IMR-90 (cell line): ENCODE measurements around the gene PLEKHH1. TPM values are rescaled to one million over a fixed set of nuclear protein-coding genes. Genes with fewer than 3 reads are reported as not detected.

ENCODE experiments used
- ATAC-seq: fragments of 200-7000 bp; cut with Tn5 transposase; 2 replicates; pipeline ENCODE4 v1.9.1; 2020; ENCODE audit warnings: low read depth, mild to moderate bottlenecking, moderate library complexity
- BruUV-seq: library from RNA; stranded (reverse); fragments of 400-500 nt; replicated peaks from 2 replicates; lab custom pipeline; 2021; lab: Mats Ljungman, UMichigan
- CTCF ChIA-PET: fragments of 300-600 bp; formaldehyde crosslinking; extraction: SDS; loops from one replicate; lab custom pipeline; 2021; ENCODE audit warnings: antibody characterized with exemption; lab: Yijun Ruan, JAX
- POLR2A ChIA-PET: fragments of 300-600 bp; sonication (Branson Sonifier 250); formaldehyde crosslinking; loops from one replicate; lab custom pipeline; 2022; ENCODE audit warnings: antibody characterized with exemption; ENCODE audit not compliant: unreplicated experiment; lab: Charles Lee
- DNase-seq: peaks from one replicate; pipeline ENCODE4 v3.0.0; 2013
- H2AFZ ChIP-seq: replicated peaks from 2 replicates; pipeline ENCODE3; 2013; ENCODE audit warnings: low read length, mild to moderate bottlenecking; ENCODE audit not compliant: poor library complexity
- H2AK5ac ChIP-seq: 2 replicates; pipeline ENCODE4 v1.6.1; 2013; ENCODE audit warnings: low read depth, low read length, inconsistent platforms
- H2AK9ac ChIP-seq: replicated peaks from 2 replicates; pipeline ENCODE3; 2013; ENCODE audit warnings: mild to moderate bottlenecking, low read depth, low read length, moderate library complexity; ENCODE audit not compliant: poor library complexity
- H2BK120ac ChIP-seq: 2 replicates; pipeline ENCODE4 v1.6.1; 2013; ENCODE audit warnings: low read depth, low read length, inconsistent platforms
- H2BK15ac ChIP-seq: 3 replicates; pipeline ENCODE4 v1.6.1; 2013; ENCODE audit warnings: low read depth, low read length, inconsistent platforms
- H2BK20ac ChIP-seq: 2 replicates; pipeline ENCODE4 v1.6.1; 2013; ENCODE audit warnings: low read depth, mild to moderate bottlenecking, inconsistent platforms, low read length, moderate library complexity
- H2BK5ac ChIP-seq: 2 replicates; pipeline ENCODE4 v1.6.1; 2013; ENCODE audit warnings: mild to moderate bottlenecking, low read depth, low read length, inconsistent platforms; ENCODE audit not compliant: poor library complexity, severe bottlenecking
- H3K14ac ChIP-seq: replicated peaks from 2 replicates; pipeline ENCODE4 v1.6.1; 2013; ENCODE audit warnings: low read depth, low read length, inconsistent platforms
- H3K18ac ChIP-seq: 2 replicates; pipeline ENCODE4 v1.6.1; 2013; ENCODE audit warnings: low read depth, low read length, control low read depth
- H3K23ac ChIP-seq: 2 replicates; pipeline ENCODE4 v1.6.1; 2013; ENCODE audit warnings: low read depth, low read length, inconsistent platforms
- H3K27ac ChIP-seq: 2 replicates; pipeline ENCODE4 v1.5.1; 2013; ENCODE audit warnings: mild to moderate bottlenecking, control low read depth, low read length; ENCODE audit not compliant: insufficient read depth
- H3K27me3 ChIP-seq: 2 replicates; pipeline ENCODE4 v1.6.1; 2013; ENCODE audit warnings: low read length; ENCODE audit not compliant: control insufficient read depth, insufficient read depth
- H3K36me3 ChIP-seq: 2 replicates; pipeline ENCODE4 v1.6.1; 2013; ENCODE audit warnings: low read length, mixed read lengths; ENCODE audit not compliant: control insufficient read depth, insufficient read depth
- H3K4ac ChIP-seq: 2 replicates; pipeline ENCODE4 v1.6.1; 2013; ENCODE audit warnings: low read depth, low read length, inconsistent platforms
- H3K4me1 ChIP-seq: 2 replicates; pipeline ENCODE4 v1.6.1; 2013; ENCODE audit warnings: low read length, mixed read lengths; ENCODE audit not compliant: control insufficient read depth, insufficient read depth
- H3K4me2 ChIP-seq: 2 replicates; pipeline ENCODE4 v1.6.1; 2013; ENCODE audit warnings: low read depth, mild to moderate bottlenecking, control low read depth, low read length, moderate library complexity
- H3K4me3 ChIP-seq: 2 replicates; pipeline ENCODE4 v1.5.1; 2013; ENCODE audit warnings: low read depth, mild to moderate bottlenecking, control low read depth, low read length, moderate library complexity; ENCODE audit not compliant: insufficient read depth
- H3K56ac ChIP-seq: 2 replicates; pipeline ENCODE4 v1.6.1; 2013; ENCODE audit warnings: low read length, inconsistent platforms; ENCODE audit not compliant: insufficient read depth; ENCODE audit errors: extremely low read depth
- H3K79me1 ChIP-seq, 2 experiments: 2 replicates each; pipeline ENCODE4 v1.6.1; 2013; ENCODE audit warnings: low read length in 2 of 2, inconsistent platforms in 1 of 2, low read depth in 1 of 2
- H3K9ac ChIP-seq: 2 replicates; pipeline ENCODE4 v1.6.1; 2013; ENCODE audit warnings: low read depth, low read length, control low read depth
- H3K9me1 ChIP-seq: 2 replicates; pipeline ENCODE4 v1.6.1; 2013; ENCODE audit warnings: low read length, inconsistent platforms; ENCODE audit not compliant: insufficient read depth
- H3K9me3 ChIP-seq: 2 replicates; pipeline ENCODE4 v1.6.1; 2013; ENCODE audit warnings: low read length; ENCODE audit not compliant: control insufficient read depth, insufficient read depth
- H4K20me1 ChIP-seq: 2 replicates; pipeline ENCODE4 v1.6.1; 2013; ENCODE audit warnings: low read length, inconsistent platforms; ENCODE audit not compliant: insufficient read depth
- H4K5ac ChIP-seq: 2 replicates; pipeline ENCODE4 v1.6.1; 2013; ENCODE audit warnings: mild to moderate bottlenecking, low read depth, low read length, control low read depth
- H4K8ac ChIP-seq, 2 experiments: 2 replicates each; pipeline ENCODE4 v1.6.1; 2013; ENCODE audit warnings: low read depth in 2 of 2, low read length in 2 of 2, control low read depth in 1 of 2, inconsistent platforms in 1 of 2
- H4K91ac ChIP-seq: 2 replicates; pipeline ENCODE4 v1.6.1; 2013; ENCODE audit warnings: low read depth, low read length, inconsistent platforms; ENCODE audit not compliant: insufficient read depth
- CEBPB ChIP-seq: IDR thresholded peaks from 2 replicates; pipeline ENCODE4 v1.6.1; 2012; ENCODE audit warnings: low read depth, low read length, improper control_type of control experiment
- CTCF ChIP-seq: conservative IDR thresholded peaks from 2 replicates; pipeline ENCODE4 v1.5.1; 2012; ENCODE audit warnings: mild to moderate bottlenecking, low read depth, low read length, improper control_type of control experiment
- MAFK ChIP-seq: IDR thresholded peaks from 2 replicates; pipeline ENCODE4 v1.6.1; 2012; ENCODE audit warnings: low read depth, low read length, improper control_type of control experiment
- MAZ ChIP-seq: IDR thresholded peaks from 2 replicates; pipeline ENCODE4 v1.6.1; 2012; ENCODE audit warnings: low read depth, mild to moderate bottlenecking, low read length, improper control_type of control experiment, moderate library complexity, borderline replicate concordance
- NFE2L2 ChIP-seq: fragments of 150-350 bp; IDR thresholded peaks from 2 replicates; pipeline ENCODE4 v1.6.1; 2016; ENCODE audit warnings: low read depth, mild to moderate bottlenecking, low read length
- SMC3 ChIP-seq: fragments of 150-350 bp; IDR thresholded peaks from 2 replicates; pipeline ENCODE4 v1.6.1; 2016; ENCODE audit warnings: low read depth, mild to moderate bottlenecking, antibody characterized with exemption, low read length, moderate library complexity
- whole genome bisulfite sequencing, 2 experiments: methylation state at CpG; one replicate each; pipeline versions ENCODE4 v1.1.5 to v1.1.7; 2013; ENCODE audit warnings: missing lambda C conversion rate in 2 of 2; ENCODE audit not compliant: insufficient read length in 1 of 2; ENCODE audit errors: extremely low coverage in 2 of 2; 5-methylcytosine and 5-hydroxymethylcytosine counted together
- dilution Hi-C: fragments of 300-500 bp; cut with HindIII; formaldehyde crosslinking; loops from one replicate; pipeline ENCODE4 v1.14.3; 2018; ENCODE audit warnings: low sequenced_read_pairs; ENCODE audit not compliant: unreplicated experiment
- in situ Hi-C: fragments of 300-500 bp; cut with MboI; formaldehyde crosslinking; loops from 3 replicates; pipeline ENCODE4 v1.14.3; 2019; ENCODE audit warnings: low sequenced_read_pairs, inconsistent platforms, mixed read lengths
- intact Hi-C: fragments of 100-400 bp; cut with micrococcal nuclease; formaldehyde crosslinking; loops from 2 replicates; pipeline ENCODE4 v1.10.0; 2022
- polyA plus RNA-seq, 3 experiments: library from polyadenylated mRNA; depleted of rRNA; stranded (reverse); fragments of >200 nt; gene quantifications; 2 replicates each; pipeline ENCODE4 v1.2.3, GENCODE V29; 2012; ENCODE audit warnings: low replicate concordance in 1 of 3
- total RNA-seq: library from RNA; depleted of rRNA; stranded (reverse); fragments of >200 nt; gene quantifications from 2 replicates; pipeline ENCODE4 v1.2.3, GENCODE V29; 2012

Gene PLEKHH1
- total and polyA plus RNA-seq, 2 of the 4 experiments (the other 2 are of a cell fraction): under 0.01 to 0.34 TPM

GRCh38 chr14:67516676-67517075 lies 16.4 kb upstream of the PLEKHH1 start:
- Histone ChIP-seq H4K8ac (no peak overlapping the region), H3K14ac (no peak overlapping the region), H2AK9ac (no peak overlapping the region), H2BK20ac (no peak overlapping the region), H3K18ac (no peak overlapping the region), H3K27me3 (peaks cover 68% of the 10 kb centered on the region), H4K91ac (no peak overlapping the region), H3K9ac (no peak overlapping the region), H3K27ac (no peak overlapping the region), H2BK120ac (no peak overlapping the region), H3K56ac (no peak overlapping the region), H3K23ac (no peak overlapping the region), H3K4me1 (no peaks in the 10 kb centered on the region), H2AK5ac (no peak overlapping the region), H3K9me1 (no peaks in the 10 kb centered on the region), H4K20me1 (no peaks in the 10 kb centered on the region), H3K4me3 (no peak overlapping the region), H2BK5ac (no peak overlapping the region), H3K79me1 (no peaks in the 10 kb centered on the region), H4K5ac (no peak overlapping the region), H3K9me3 (no peaks in the 10 kb centered on the region), H3K4ac (no peak overlapping the region), H2AFZ (no peak overlapping the region), H3K4me2 (no peak overlapping the region), H2BK15ac (no peak overlapping the region), H3K36me3 (no peaks in the 10 kb centered on the region)
- TF ChIP-seq SMC3 (no peak), NFE2L2 (no peak), CTCF (no peak), MAFK (no peak), CEBPB (no peak), MAZ (no peak)
- no TSS peak for BruUV-seq
- in situ Hi-C loops (no loop called here), dilution Hi-C loops (no loop called here), intact Hi-C loops (no loop called here)
- WGBS, 2 experiments: no CpG with 5 or more reads among the region's 2 CpGs
- CTCF ChIA-PET: interaction anchor here (1.0 to 2.1 kb wide), 3 partner anchors 10 to 187 kb away, joined by 3 to 9 read pairs (median 3); no protein-coding TSS in a partner anchor
- DNase-seq (no peak), ATAC-seq (no peak)
- POLR2A ChIA-PET: no interaction called here
